ENCODE results near the gene KYNU. TPM values are rescaled to one million over a fixed set of nuclear protein-coding genes. Genes with fewer than 3 reads are reported as not detected.
"Not testable (repeated sequence)": the region's sequence is repeated elsewhere in the genome, so short reads cannot be mapped to it uniquely, and the experiment has no call there.

Gene KYNU
- total and polyA plus RNA-seq, 10 of the 15 experiments (the other 5 are each of a cell fraction or from before 2014, with no cell fraction given): 31.3 to 101 (median 38.3) TPM

GRCh38 chr2:142946941-142947340 is 69.5 kb downstream of the KYNU start:
- no peak overlapping the region for H3K4me3 ChIP-seq
- H4K20me1 ChIP-seq (ENCODE audit: control insufficient read depth, insufficient read depth): no peaks in the 10 kb centered on the region
- H3K36me3 ChIP-seq (ENCODE audit: control insufficient read depth in 2 of 2, insufficient read depth in 2 of 2, low read length in 1 of 2): peaks cover 0 to 2% of the 10 kb centered on the region in 2 experiments; a peak in 2 of 4 replicates
- H3K27me3 ChIP-seq (replicated peaks in 1 of 2; ENCODE audit: control insufficient read depth in 2 of 2, insufficient read depth in 2 of 2, low read length in 1 of 2): no peaks in the 10 kb centered on the region
- intact Hi-C loops (cut with micrococcal nuclease; ENCODE audit: unreplicated experiment): no loop called here
- TF ChIP-seq ZNF622 (IDR thresholded peaks at IDR 0.05) (no peak), SIX5 (IDR thresholded peaks at IDR 0.05; ENCODE audit: low read depth, low read length, severe bottlenecking) (no peak)
- TF ChIP-seq, protein P1, sequence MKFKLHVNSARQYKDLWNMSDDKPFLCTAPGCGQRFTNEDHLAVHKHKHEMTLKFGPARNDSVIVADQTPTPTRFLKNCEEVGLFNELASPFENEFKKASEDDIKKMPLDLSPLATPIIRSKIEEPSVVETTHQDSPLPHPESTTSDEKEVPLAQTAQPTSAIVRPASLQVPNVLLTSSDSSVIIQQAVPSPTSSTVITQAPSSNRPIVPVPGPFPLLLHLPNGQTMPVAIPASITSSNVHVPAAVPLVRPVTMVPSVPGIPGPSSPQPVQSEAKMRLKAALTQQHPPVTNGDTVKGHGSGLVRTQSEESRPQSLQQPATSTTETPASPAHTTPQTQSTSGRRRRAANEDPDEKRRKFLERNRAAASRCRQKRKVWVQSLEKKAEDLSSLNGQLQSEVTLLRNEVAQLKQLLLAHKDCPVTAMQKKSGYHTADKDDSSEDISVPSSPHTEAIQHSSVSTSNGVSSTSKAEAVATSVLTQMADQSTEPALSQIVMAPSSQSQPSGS (IDR thresholded peaks at IDR 0.05; ENCODE audit: low read length): no peak
- no peak overlapping the region for H3K4me2 ChIP-seq (ENCODE audit: control insufficient read depth, insufficient read depth)
- H3K4me1 ChIP-seq (ENCODE audit: control insufficient read depth, insufficient read depth, low read length): no peaks in the 10 kb centered on the region
- no peaks in the 10 kb centered on the region for H3K79me2 ChIP-seq (ENCODE audit: control insufficient read depth, insufficient read depth, low read length)
- WGBS (ENCODE audit: insufficient coverage, insufficient replicate concordance, low lambda C conversion rate, missing lambda C conversion rate): 95% methylated on average over 1 of the region's 1 CpG
- ChIA-PET POLR2A (no interaction called here), SMC1A (ENCODE audit: uncharacterized antibody, unreplicated experiment) (interaction anchor here (1.1 to 2.7 kb wide), 8 partner anchors 8 to 148 kb away, joined by 3 to 11 read pairs (median 4); no protein-coding TSS in a partner anchor), CTCF (interaction anchor here (1.1 to 1.3 kb wide), 2 partner anchors 22 to 27 kb away, joined by 3 to 5 read pairs; no protein-coding TSS in a partner anchor), RAD21 (ENCODE audit: unreplicated experiment) (interaction anchor here (0.9 kb wide), 1 partner anchor 9 kb away, joined by 3 read pairs; no protein-coding TSS in a partner anchor)
- H3K27ac ChIP-seq (ENCODE audit: control insufficient read depth, insufficient read depth): no peak overlapping the region
- in situ Hi-C loops (cut with MboI): no loop called here
- H2AFZ ChIP-seq (ENCODE audit: control insufficient read depth, low read depth, low read length): no peak overlapping the region
- H3K9ac ChIP-seq (ENCODE audit: control insufficient read depth, insufficient read depth, low read length): no peak overlapping the region
- BruUV-seq (replicated peaks): no TSS peak
- DNase-seq (ENCODE audit: low read depth, low spot score) (no peak), ATAC-seq (no peak), FAIRE-seq (no peak)
- peaks cover 3% of the 10 kb centered on the region; the same call in 2 of the 3 replicates for H3K9me3 ChIP-seq (replicated peaks; ENCODE audit: control insufficient read depth, insufficient read depth, low read length)

DNA sequence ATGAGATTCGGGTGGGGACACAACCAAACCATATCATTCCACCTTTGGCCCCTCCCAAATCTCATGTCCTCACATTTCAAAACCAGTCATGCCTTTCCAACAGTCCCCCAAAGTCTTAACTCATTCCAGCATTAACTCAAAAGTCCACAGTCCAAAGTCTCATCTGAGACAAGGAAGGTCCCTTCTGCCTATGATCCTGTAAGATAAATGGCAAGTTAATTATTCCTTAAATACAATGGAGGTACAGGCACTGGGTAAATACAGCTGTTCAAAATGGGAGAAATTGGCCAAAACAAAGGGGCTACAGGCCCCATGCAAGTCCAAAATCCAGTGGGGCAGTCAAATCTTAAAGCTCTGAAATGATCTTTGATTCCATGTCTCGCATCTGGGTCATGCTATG is 71.3 kb downstream of the KYNU start:
- DNase-seq (ENCODE audit: low read depth, low spot score); H3K9me3 ChIP-seq (replicated peaks; ENCODE audit: control insufficient read depth, insufficient read depth, low read length); H3K4me3 ChIP-seq; H3K36me3 ChIP-seq (ENCODE audit: control insufficient read depth in 2 of 2, insufficient read depth in 2 of 2, low read length in 1 of 2); H3K79me2 ChIP-seq (ENCODE audit: control insufficient read depth, insufficient read depth, low read length); FAIRE-seq; H3K27me3 ChIP-seq (replicated peaks in 1 of 2; ENCODE audit: control insufficient read depth in 2 of 2, insufficient read depth in 2 of 2, low read length in 1 of 2); intact Hi-C loops (cut with micrococcal nuclease; ENCODE audit: unreplicated experiment); ATAC-seq; H2AFZ ChIP-seq (ENCODE audit: control insufficient read depth, low read depth, low read length); CTCF ChIA-PET; H3K4me1 ChIP-seq (ENCODE audit: control insufficient read depth, insufficient read depth, low read length); BruUV-seq (replicated peaks); in situ Hi-C loops (cut with MboI); H3K9ac ChIP-seq (ENCODE audit: control insufficient read depth, insufficient read depth, low read length); POLR2A ChIA-PET; H3K4me2 ChIP-seq (ENCODE audit: control insufficient read depth, insufficient read depth); H3K27ac ChIP-seq (ENCODE audit: control insufficient read depth, insufficient read depth); RAD21 ChIA-PET (ENCODE audit: unreplicated experiment); H4K20me1 ChIP-seq (ENCODE audit: control insufficient read depth, insufficient read depth): not testable (repeated sequence)
- SMC1A ChIA-PET (ENCODE audit: uncharacterized antibody, unreplicated experiment): interaction anchor here (1.3 kb wide), 1 partner anchor 26 kb away, joined by 5 read pairs; no protein-coding TSS in a partner anchor
- 77% methylated on average over 2 of the region's 2 CpGs for WGBS (ENCODE audit: insufficient coverage, insufficient replicate concordance, low lambda C conversion rate, missing lambda C conversion rate)

DNA sequence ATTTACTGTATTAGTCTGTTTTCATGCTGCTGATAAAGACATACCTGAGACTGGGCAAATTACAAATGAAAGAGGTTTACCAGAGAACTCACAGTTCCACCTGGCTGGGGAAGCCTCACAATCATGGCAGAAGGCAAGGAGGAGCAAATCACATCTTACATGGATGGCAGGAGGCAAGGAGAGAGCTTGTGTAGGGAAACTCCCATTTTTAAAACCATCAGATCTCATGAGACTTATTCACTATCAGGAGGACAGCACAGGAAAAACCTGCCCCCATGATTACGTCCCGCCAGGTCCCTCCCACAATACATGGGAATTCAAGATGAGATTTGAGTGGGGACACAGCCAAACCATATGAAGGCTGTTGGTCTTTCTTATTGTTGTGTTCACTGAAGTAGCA is 72.9 kb downstream of the KYNU start:
- CTCF ChIA-PET: interaction anchor here (1.6 to 4.1 kb wide), 2 partner anchors 10 to 35 kb away, joined by 5 to 15 read pairs; no protein-coding TSS in a partner anchor
- H3K4me2 ChIP-seq (ENCODE audit: control insufficient read depth, insufficient read depth); H3K4me3 ChIP-seq; FAIRE-seq; H4K20me1 ChIP-seq (ENCODE audit: control insufficient read depth, insufficient read depth); intact Hi-C loops (cut with micrococcal nuclease; ENCODE audit: unreplicated experiment); RAD21 ChIA-PET (ENCODE audit: unreplicated experiment); H3K9me3 ChIP-seq (replicated peaks; ENCODE audit: control insufficient read depth, insufficient read depth, low read length); ATAC-seq; H3K36me3 ChIP-seq (ENCODE audit: control insufficient read depth in 2 of 2, insufficient read depth in 2 of 2, low read length in 1 of 2); H3K9ac ChIP-seq (ENCODE audit: control insufficient read depth, insufficient read depth, low read length); BruUV-seq (replicated peaks); DNase-seq (ENCODE audit: low read depth, low spot score); POLR2A ChIA-PET; H3K27ac ChIP-seq (ENCODE audit: control insufficient read depth, insufficient read depth); in situ Hi-C loops (cut with MboI); H3K4me1 ChIP-seq (ENCODE audit: control insufficient read depth, insufficient read depth, low read length); H2AFZ ChIP-seq (ENCODE audit: control insufficient read depth, low read depth, low read length); H3K79me2 ChIP-seq (ENCODE audit: control insufficient read depth, insufficient read depth, low read length); H3K27me3 ChIP-seq (replicated peaks in 1 of 2; ENCODE audit: control insufficient read depth in 2 of 2, insufficient read depth in 2 of 2, low read length in 1 of 2): not testable (repeated sequence)
- SMC1A ChIA-PET (ENCODE audit: uncharacterized antibody, unreplicated experiment): interaction anchor here (0.6 to 3.0 kb wide), 3 partner anchors 9 to 12 kb away, joined by 3 to 15 read pairs (median 3); no protein-coding TSS in a partner anchor
- WGBS (ENCODE audit: insufficient coverage, insufficient replicate concordance, low lambda C conversion rate, missing lambda C conversion rate): 100% methylated on average over 2 of the region's 2 CpGs
